Psoas muscle (tissue), 8 donors: Measurements from ENCODE around the gene BAD. TPM values are rescaled to one million over a fixed set of nuclear protein-coding genes. Genes with fewer than 3 reads are reported as not detected.
A peak's percentile ranks its signal among the peaks of the same experiment; 100 is the strongest.

Experiments
- ATAC-seq, 4 donors: fragments of 200-7000 bp; cut with Tn5 transposase; one replicate each; pipeline ENCODE4 v1.9.1; 2020; ENCODE audit warnings: moderate library complexity in 3 of 4, mild to moderate bottlenecking in 2 of 4
- DNase-seq, 2 donors: peaks; one replicate each; pipeline ENCODE4 v3.0.0-alpha.2; 2020
- H3K27ac ChIP-seq: fragments of 200-600 bp; one replicate; pipeline ENCODE4 v1.8.0; 2022
- H3K27me3 ChIP-seq, 3 donors: fragments of 200-600 bp in 1 of 3; one replicate each; pipeline versions ENCODE4 v1.6.1 to v1.8.0; 2013 to 2022; ENCODE audit warnings: low read length in 2 of 3, mild to moderate bottlenecking in 2 of 3, moderate library complexity in 1 of 3; ENCODE audit not compliant: insufficient read depth in 3 of 3
- H3K36me3 ChIP-seq, 2 donors: fragments of 200-600 bp in 1 of 2; one replicate each; pipeline versions ENCODE4 v1.6.1 to v1.8.0; 2013 to 2022; ENCODE audit warnings: low read depth in 1 of 2, mild to moderate bottlenecking in 1 of 2, moderate library complexity in 1 of 2; ENCODE audit not compliant: insufficient read depth in 1 of 2
- H3K4me1 ChIP-seq: fragments of 200-600 bp; one replicate; pipeline ENCODE4 v1.8.0; 2022
- H3K4me3 ChIP-seq: fragments of 200-600 bp; one replicate; pipeline ENCODE4 v1.8.0; 2022; ENCODE audit warnings: mild to moderate bottlenecking
- H3K9me3 ChIP-seq: fragments of 200-600 bp; one replicate; pipeline ENCODE4 v1.8.0; 2022
- WGBS, 3 donors: extraction: QIAGEN DNeasy Blood & Tissue Kit; methylation state at CpG; one replicate each; pipeline versions ENCODE4 v1.1.6 to v1.1.7; 2013; 5-methylcytosine and 5-hydroxymethylcytosine counted together
- intact Hi-C, 2 donors: fragments of 100-400 bp; cut with DNase I; formaldehyde crosslinking; loops; one replicate each; pipeline versions ENCODE4 v1.11.0 to v1.14.2; 2022
- polyA plus RNA-seq, 3 donors: library from polyadenylated mRNA; stranded (reverse); fragments of 200-250 nt; gene quantifications; one replicate each; pipeline ENCODE4 v1.2.3, GENCODE V29; 2013
- total RNA-seq, 4 donors: library from RNA; stranded (reverse); fragmentation: NEBNext Ultra II Directional in 2 of 4; extraction: Animal tissue kit (Norgen Biotek cat#: 25700) in 2 of 4; gene quantifications; one replicate each; pipeline versions ENCODE4 v1.2.1 to v1.2.4, GENCODE V29; 2021 to 2023
- TF ChIP-seq, protein P1 (sequence below): fragments of 200-600 bp; IDR thresholded peaks from one replicate; pipeline ENCODE4 v1.8.0; 2022; ENCODE audit warnings: antibody characterized with exemption
- donor health status: healthy with polysubstance abuse.
- donor health status: DM: no; HTN: no; CAD: no; lungs with moderate emphysema.
- donor health status: Bipolar disorder and iron deficiency.
- donor health status: healthy.
- donor health status: DM: yes; HTN: yes; CAD: no.
- donor health status: DM: no; HTN: no; CAD: no.
- donor health status: DM: no; HTN: no; CAD: no.
- donor health status: DM: yes; HTN: yes; CAD: no.

BAD gene
- total and polyA plus RNA-seq, 7 donors = 27.7 to 135 (median 30.5) TPM

DNA sequence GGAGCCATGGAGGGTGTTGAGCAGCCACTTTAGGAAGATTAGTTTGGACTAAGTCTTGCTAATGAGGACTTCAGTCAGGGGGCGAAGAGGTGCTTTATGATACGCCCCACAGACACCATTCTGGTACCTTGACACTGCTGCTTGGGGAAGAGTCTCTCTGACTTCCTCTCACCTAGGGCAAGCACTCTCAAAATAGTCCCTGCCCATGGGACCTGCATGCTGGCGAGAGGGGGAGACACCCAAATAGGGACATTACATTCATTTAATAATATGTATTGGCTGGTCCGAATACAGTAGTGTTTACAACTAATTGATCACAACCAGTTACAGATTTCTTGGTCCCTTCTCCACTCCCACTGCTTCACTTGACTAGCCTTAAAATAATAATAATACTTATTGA is 11.3 kb upstream of the BAD start:
- ATAC-seq (no peak), DNase-seq (no peak)

DNA sequence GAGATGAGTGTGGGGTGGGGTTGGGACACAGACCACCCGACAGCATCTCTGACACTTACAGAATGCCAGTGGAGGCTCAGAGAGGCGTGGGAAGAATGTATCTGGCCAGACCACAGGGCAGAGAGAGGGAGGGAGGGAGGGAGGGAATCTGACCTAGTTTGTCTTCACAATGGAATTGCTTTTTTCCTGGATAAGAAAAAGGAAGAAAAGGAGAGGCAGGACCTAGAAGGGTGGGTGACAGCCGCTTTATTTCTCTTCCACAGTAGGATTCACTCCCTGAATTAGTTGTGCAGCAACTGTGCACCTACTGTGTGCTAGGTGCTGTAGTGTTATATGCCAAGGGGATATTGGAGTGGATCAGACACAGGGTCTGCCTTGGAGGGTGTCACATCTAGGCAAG is 10.3 kb upstream of the BAD start:
- no peak for ATAC-seq
- intact Hi-C loops = no loop called here
- Histone ChIP-seq H3K9me3 (no peaks in the 10 kb centered on the region), H3K4me3 (no peak overlapping the region), H3K4me1 (peaks cover 16% of the 10 kb centered on the region), H3K36me3 (no peaks in the 10 kb centered on the region), H3K27me3 (peaks cover 0 to 87% (median 42%) of the 10 kb centered on the region in 3 donors), H3K27ac (no peak overlapping the region)
- no peak for DNase-seq
- TF ChIP-seq, protein P1, sequence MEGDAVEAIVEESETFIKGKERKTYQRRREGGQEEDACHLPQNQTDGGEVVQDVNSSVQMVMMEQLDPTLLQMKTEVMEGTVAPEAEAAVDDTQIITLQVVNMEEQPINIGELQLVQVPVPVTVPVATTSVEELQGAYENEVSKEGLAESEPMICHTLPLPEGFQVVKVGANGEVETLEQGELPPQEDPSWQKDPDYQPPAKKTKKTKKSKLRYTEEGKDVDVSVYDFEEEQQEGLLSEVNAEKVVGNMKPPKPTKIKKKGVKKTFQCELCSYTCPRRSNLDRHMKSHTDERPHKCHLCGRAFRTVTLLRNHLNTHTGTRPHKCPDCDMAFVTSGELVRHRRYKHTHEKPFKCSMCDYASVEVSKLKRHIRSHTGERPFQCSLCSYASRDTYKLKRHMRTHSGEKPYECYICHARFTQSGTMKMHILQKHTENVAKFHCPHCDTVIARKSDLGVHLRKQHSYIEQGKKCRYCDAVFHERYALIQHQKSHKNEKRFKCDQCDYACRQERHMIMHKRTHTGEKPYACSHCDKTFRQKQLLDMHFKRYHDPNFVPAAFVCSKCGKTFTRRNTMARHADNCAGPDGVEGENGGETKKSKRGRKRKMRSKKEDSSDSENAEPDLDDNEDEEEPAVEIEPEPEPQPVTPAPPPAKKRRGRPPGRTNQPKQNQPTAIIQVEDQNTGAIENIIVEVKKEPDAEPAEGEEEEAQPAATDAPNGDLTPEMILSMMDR = no peak
- 68 to 78% (median 73%) methylated on average over 3 of the region's 3 CpGs for WGBS, 3 donors

More for the DNA sequence above, 11.3 kb upstream of the BAD start:
- H3K4me1 ChIP-seq = peaks cover 25% of the 10 kb centered on the region
- H3K9me3 ChIP-seq = no peaks in the 10 kb centered on the region
- no peak overlapping the region for H3K27ac ChIP-seq
- WGBS, 3 donors = 92 to 96% (median 95%) methylated on average over 4 of the region's 4 CpGs
- intact Hi-C loops = no loop called here
- peaks cover 0 to 93% (median 46%) of the 10 kb centered on the region in 3 donors for H3K27me3 ChIP-seq
- no peak overlapping the region for H3K4me3 ChIP-seq
- TF ChIP-seq, protein P1 = no peak
- no peaks in the 10 kb centered on the region for H3K36me3 ChIP-seq

DNA sequence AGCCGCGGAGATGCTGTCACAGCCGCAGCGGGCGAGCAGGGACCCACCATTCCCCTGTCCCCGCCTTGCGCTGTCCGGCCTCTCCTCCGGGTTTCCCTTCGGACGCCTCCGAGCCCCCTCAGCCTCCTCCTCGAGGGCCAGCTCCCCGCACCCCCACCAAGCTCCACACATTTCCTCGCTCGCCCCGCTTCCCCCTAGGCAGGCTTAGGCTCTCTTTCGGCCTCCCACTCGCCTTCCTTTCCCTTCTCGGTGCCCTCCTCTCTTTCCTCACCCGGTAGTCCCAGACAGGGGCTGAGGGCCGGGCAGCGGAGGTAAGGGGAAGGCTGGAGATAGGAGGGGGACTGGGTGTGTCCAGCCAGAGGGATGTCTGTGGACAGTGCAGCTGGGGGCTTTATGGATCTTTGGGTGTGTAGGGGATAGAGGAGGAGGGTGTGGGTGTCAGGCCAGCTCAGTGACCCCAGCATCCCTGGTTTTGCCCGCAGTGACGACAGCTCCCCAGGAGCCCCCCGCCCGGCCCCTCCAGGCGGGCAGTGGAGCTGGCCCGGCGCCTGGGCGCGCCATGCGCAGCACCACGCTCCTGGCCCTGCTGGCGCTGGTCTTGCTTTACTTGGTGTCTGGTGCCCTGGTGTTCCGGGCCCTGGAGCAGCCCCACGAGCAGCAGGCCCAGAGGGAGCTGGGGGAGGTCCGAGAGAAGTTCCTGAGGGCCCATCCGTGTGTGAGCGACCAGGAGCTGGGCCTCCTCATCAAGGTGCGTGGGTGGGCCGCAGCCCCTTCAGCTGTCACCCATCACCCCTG is 8.2 kb upstream of the BAD start:
- 30 to 45% (median 32%) methylated on average over 26 to 42 of the region's 42 CpGs for WGBS, 3 donors
- TF ChIP-seq, protein P1 = no peak
- DNase-seq (no peak), ATAC-seq (peak in 1 of 4 donors; percentile 17)
- peak overlapping the region; percentile 58 for H3K4me3 ChIP-seq
- intact Hi-C loops = no loop called here
- no peaks in the 10 kb centered on the region for H3K9me3 ChIP-seq
- H3K27me3 ChIP-seq = peaks cover 0 to 65% (median 35%) of the 10 kb centered on the region in 3 donors
- H3K36me3 ChIP-seq = no peaks in the 10 kb centered on the region
- peaks cover 10% of the 10 kb centered on the region for H3K4me1 ChIP-seq
- H3K27ac ChIP-seq = no peak overlapping the region

- 0 to 1% (median 0%) methylated on average over 25 to 96 of the region's 96 CpGs for WGBS, 3 donors
- DNase-seq (peak in 1 of 2 donors; percentile 47), ATAC-seq (peak; percentile 10 to 45 (median 32))
- Histone ChIP-seq H3K27me3 (peaks cover 0 to 58% (median 28%) of the 10 kb centered on the region in 3 donors), H3K36me3 (no peaks in the 10 kb centered on the region), H3K4me1 (peaks cover 14% of the 10 kb centered on the region), H3K4me3 (peak overlapping the region; percentile 58), H3K9me3 (no peaks in the 10 kb centered on the region), H3K27ac (no peak overlapping the region)
- intact Hi-C loops = no loop called here
- TF ChIP-seq, protein P1 = no peak
Observed at GRCh38 chr11:64291752-64292459, 7.4 kb upstream of the BAD start.
